GM19438 (cell line): ENCODE measurements around the gene ZNF132.

Experiments used
- ATAC-seq: cut with Tn5 transposase; IDR thresholded peaks from one replicate; pipeline ENCODE4 v1.9.1; 2021; ENCODE audit warnings: low read depth; ENCODE audit not compliant: unreplicated experiment

The ZNF132 gene

DNA sequence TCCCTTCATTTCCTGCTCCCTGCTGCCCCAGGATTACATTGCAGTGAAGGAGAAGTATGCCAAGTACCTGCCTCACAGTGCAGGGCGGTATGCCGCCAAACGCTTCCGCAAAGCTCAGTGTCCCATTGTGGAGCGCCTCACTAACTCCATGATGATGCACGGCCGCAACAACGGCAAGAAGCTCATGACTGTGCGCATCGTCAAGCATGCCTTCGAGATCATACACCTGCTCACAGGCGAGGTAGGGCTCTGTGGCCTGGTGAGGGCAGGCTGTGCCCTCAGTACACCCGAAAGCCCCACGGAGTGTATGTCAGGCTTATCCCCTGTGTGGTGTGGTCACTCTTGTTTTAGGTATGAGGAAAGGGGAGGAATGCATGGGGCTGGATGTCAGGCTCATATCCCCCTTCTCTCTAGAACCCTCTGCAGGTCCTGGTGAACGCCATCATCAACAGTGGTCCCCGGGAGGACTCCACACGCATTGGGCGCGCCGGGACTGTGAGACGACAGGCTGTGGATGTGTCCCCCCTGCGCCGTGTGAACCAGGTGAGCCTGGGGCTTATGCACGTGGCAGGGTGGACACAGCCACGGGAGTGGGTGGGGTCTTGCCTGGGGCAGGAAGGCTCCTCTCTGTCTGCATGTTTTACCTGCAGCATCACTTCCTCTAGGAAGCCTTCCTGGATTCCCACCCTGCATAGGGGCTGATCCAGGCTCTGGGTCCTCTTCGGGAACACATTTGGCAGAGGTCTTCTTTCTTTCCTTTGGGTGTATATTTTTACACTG is 46.8 kb downstream of the ZNF132 start:
- ATAC-seq: no peak

DNA sequence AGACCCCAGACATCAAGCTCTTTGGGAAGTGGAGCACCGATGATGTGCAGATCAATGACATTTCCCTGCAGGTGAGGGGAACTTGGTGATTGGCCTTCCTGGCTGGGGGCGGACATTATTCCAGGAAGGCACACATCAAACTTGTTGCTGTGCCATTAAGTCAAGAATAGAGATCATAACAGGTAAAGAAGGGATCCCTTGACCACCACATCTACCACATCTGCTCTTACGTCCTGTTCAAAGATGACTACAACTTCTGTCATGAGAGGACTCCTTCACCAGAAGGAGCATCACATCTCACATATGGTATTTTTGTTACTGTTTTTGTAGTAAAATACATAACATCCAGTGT is 51.8 kb downstream of the ZNF132 start:
- ATAC-seq: no peak

DNA sequence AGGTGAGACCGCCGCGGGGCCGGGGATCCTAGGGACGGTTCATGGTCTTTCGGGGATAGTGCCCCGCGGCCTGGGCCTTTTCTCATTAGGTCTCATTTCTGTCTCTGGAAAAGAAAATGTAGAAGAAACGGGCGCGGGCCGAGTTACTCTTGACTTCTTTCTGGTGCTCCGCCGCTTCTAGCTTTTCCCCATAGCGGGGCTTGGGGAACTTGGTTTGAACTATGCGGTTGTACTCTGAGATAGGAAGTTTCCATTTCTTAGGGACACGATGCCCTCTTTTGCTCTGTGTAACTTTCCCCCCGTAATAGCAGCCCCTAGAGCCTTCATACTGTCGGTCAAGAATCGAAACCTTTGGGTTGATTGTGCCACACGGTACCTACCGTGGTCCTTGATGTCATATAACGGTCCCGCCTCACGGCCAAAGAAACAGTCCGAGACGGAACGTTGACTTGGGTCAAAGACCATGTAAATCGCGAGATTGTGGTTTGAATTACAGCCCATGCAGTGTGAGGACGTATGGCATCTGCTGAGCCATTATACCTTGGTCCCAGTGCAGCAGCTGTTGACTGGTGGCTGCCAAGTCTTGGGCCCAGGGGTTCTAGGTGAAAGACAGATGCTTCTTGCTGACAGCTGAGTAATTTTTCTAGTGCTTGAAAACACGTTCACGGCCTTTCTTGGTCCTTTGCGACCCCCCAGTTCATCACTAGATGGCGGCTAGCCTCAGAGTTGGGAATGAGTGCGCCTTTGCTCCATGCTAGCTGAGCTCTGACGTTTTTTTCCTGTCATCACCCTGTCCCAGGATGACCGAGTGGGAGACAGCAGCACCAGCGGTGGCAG is 52.4 kb downstream of the ZNF132 start:
- no peak for ATAC-seq

DNA sequence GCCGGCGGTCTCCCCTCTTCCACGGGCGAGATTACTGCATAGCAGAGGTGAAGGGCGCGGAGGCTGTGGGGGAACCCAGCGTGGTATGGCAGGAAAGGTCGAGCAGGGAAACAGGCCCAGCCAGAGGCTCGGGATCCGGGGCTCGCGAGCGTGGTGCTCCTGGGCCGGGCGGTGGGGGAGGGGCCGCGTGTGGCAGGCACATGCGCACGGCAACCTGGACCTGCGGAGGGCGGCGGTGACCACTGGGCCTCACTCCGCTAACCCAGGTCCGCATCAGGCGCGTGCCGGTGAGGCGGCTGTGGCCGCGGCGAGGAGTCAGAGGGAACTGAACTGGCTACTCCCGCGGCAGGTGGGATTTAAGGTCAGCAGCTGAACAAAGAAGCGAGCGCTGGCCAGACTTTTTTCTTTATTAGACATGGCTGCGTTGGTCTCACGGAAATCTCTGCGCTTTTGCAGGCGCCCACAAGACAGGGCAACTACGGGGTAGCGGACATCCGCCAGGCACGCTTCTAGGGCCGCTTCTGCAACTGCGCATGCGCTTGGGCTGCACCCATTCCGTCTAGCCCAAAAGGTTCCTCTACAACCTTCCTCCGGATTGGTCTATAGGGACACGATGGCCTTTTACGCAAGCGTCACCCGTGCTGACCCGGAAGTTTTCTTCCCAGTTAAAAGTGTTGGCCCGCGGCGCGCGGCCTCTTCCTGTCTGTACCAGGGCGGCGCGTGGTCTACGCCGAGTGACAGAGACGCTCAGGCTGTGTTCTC is 53.2 kb downstream of the ZNF132 start, which contains the start of gene RPS5:
TSS of gene RPS5 (plus strand) at position 694 of the 762 bp plus-strand sequence. CDS start 869 bp downstream, outside the sequence.
- peak; percentile 87 for ATAC-seq

GRCh38 chr19:58385891-58386575 is 53.9 kb downstream of the ZNF132 start:
- peak; percentile 4 for ATAC-seq

- ATAC-seq: no peak
These were observed 54.6 kb downstream of the ZNF132 start for GRCh38 chr19:58385313-58385890.

DNA sequence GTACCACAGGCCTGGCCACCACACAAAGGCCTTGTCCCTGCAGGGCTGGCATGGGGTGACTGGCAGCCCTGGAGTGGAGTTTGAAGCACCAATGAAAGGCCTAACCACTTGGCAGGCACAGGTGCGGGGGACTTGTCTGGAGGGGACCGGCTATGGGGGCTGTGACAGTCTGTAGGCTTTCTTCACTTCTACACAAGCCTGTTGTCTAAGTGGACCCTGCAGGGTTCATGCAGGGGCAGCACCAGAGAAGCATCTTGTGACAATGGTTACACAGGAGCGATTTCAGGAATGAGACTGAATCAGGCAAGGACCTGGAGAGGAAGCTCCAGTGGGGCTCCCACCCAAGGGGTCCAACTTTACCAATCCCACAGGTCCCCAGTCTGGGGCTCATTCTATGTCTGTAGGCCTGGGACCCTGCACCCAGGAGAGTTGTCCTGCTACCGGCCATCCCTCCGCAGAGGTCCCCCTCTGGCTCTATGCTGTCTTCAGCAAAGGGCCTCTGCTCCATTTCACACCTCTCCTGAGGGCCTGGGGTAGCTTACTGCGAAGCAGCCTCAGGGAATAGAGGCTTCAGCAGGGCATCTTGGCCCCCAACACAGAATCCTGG is 56.9 kb downstream of the ZNF132 start:
- no peak for ATAC-seq
